ENCODE data around the gene WDR76.
"Not testable (repeated sequence)": the region's sequence is repeated elsewhere in the genome, so short reads cannot be mapped to it uniquely, and the experiment has no call there.

Gene WDR76

DNA sequence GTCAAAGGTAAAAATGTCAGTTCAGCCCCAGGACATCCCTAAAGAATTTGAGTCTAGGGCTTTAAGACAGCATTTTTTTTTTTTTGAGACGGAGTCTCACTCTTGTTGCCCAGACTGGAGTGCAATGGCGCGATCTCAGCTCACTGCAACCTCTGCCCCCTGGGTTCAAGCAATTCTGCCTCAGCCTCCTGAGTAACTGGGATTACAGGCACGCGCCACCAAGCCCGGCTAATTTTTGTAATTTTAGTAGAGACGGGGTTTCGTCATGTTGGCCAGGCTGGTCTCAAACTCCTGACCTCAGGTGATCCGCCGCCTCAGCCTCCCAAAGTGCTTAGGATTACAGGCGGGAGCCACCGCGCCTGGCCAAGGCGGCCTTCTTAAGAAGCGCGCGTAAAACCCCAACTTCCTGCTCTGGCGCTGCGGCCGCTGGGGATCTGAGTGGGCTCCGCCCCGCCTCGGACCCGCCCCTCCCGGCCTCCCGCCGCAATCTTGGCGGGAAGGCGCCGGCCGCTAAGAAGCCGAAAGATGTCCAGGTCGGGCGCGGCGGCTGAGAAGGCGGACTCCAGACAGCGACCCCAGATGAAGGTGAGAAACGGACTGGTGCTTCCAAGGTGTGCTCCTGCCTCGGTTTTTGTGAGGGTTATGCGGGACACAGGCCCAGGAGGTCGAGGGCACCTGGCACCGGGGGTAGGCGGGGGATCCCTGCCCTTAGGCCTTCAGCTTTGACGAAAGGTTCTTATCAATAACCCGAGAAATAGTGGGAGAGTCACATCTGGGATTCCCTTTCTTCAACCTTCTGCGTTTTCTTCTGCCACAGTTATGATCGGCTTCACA is at the start of gene WDR76:
WDR76 (plus strand) TSS at position 495 of the 834 bp plus-strand sequence; CDS start at position 526, 31 bp downstream.
- DNase-seq (ENCODE audit: low read depth): peak; percentile 63

GRCh38 chr15:43777267-43777914 is 49.4 kb upstream of the WDR76 start:
- DNase-seq (ENCODE audit: low read depth): no peak

GRCh38 chr15:43779016-43779415 is 47.8 kb upstream of the WDR76 start:
- DNase-seq (ENCODE audit: low read depth): no peak

DNA sequence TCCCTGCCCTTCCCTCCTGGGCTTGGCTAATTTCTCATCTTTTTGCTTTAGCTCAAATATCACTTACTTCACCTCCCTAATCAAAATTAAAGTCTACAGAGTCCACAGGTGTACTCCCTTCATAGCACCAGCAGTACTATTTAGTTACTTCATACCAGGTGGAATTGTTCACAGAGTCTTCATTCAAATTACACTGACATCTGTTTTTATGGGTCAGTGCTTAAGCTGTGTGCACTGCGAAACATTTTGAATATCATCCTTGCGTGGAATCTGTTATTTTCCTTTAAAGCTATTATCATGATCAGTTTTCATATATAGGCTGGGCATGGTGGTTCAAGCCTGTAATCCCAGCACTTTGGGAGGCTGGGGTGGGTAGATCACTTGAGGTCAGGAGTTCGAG is 37.4 kb upstream of the WDR76 start:
- DNase-seq (ENCODE audit: low read depth): no peak

DNA sequence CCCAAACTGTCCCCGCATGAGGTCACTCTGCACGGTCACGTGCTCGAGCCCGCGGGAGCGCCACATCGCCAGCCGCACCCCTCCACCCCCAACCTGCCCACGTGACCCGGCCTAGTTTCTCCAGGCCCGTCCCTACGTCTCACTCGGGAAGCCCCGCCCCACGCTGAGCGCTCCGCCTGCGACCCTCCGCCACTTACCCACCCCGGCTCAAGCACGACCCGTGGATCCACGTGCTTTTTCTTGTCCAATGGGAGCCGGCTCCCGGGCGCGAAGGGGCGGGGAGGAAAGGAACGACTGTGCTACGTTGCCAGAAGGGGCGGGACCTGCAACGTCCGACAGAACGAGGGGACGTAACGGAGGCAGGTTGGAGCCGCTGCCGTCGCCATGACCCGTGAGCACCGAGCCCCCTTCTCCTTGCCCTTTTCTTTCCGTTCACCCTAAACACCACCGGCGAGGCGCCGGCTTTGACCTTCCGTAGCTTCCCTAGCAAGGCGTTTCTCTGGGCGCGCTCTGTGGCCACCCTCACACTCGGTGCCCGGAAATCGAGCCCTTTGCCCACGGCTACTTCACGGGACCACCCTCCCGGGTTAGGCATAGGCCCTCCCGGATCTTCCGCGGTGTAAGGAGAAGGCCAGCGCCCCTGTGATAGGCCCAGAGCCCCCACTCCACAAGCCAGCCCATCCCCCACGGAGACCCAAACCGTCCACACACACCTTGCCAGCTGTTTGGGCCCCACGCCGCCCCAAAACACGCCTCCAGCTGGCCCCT is 34.6 kb upstream of the WDR76 start, which contains the start of gene SERF2:
SERF2 (plus strand) TSS at position 328 of the 768 bp plus-strand sequence; CDS start at position 385, 57 bp downstream.
- peak; percentile 94 for DNase-seq (ENCODE audit: low read depth)

DNA sequence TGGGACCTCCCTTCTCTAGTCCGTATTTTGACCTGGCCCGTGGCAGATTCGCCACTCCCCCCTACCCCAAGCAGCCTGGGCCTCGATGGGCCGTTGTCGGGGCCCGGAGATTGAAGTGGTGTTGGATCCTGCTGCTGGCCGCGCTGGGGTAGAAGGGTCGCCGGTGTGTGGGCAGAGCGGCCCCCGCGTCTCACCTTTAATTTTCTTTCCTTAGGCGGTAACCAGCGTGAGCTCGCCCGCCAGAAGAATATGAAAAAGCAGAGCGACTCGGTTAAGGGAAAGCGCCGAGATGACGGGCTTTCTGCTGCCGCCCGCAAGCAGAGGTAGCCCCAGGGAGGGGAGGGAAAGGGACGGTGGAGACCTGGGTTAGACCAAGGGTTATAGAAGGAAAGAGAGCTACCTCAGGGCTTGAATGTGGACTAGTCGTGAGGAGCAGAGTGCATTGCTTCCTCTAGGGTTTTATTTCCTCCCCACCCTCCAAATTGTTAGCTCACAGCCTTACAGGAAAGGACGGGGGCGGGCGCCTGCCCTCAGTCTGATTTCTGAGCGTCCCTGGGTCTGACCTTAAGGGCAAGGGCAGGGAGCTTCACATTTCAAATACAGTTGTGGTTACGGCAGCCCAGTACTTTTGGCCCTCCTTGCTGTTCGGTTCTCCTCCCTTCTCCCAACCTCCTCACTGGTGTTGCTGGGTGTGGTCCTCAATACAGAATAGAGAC is 33.9 kb upstream of the WDR76 start:
- DNase-seq (ENCODE audit: low read depth): no peak

DNA sequence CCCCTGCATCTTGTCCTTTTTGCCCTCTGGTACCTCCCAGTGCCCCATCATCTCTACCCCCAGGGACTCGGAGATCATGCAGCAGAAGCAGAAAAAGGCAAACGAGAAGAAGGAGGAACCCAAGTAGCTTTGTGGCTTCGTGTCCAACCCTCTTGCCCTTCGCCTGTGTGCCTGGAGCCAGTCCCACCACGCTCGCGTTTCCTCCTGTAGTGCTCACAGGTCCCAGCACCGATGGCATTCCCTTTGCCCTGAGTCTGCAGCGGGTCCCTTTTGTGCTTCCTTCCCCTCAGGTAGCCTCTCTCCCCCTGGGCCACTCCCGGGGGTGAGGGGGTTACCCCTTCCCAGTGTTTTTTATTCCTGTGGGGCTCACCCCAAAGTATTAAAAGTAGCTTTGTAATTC is 33.2 kb upstream of the WDR76 start:
- no peak for DNase-seq (ENCODE audit: low read depth)

DNA sequence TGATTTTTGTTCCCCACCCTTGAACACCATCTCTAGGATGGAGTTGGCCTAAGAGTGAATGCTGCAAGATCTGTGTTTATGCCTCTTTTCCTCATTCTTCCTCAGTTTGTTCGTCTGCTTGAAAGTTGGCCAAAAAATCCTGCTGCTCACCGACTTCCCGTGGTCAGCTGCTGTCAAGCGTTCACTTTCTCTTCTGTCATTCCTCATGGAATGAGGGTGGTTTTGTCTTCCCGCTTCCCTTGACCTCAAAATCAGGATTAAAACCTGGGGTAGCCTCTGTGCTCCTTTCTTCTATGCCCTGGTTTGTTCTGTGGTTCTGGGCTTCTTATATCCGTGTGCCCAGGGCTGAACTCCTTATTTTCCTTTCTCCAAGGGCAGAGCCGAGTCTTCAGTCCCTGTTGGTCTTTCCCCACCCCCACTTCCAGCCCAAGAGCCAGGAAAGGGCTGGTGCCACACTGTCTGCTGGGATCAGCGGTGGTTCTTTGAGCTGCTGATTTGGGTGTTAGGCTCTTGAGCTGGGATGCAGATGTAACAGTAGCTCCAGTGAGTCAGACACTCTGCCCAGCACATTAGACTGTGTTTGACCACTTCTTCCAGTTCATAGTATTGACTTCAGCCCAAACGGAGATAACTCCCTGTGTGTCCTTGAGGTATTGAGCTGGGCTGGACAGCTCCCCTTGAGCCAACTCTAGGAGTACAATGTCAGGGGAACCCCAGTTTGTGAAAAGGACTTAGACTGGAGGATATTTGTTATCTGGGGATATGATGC is 32.3 kb upstream of the WDR76 start:
- no peak for DNase-seq (ENCODE audit: low read depth)

GRCh38 chr15:43795197-43795596 is 31.6 kb upstream of the WDR76 start:
- DNase-seq (ENCODE audit: low read depth): no peak

DNA sequence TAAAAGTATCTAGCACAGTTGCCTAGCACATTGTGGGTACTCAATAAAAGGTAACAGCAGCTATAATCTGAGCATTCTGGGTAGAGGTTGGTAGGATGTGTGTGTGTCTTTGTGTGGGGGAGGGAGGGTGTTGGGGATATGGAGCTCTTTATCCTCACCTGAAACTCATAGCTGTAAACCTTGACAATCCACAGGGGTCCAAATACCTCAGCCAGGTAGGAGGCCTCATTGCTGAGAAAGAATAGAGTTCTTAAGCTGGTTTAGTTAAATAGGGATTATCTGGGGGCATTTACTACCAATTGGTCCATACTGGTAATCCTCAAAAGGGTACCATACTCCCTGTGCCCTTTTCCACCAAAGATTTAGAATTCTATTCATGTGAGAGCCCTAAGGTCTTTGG is 30.8 kb upstream of the WDR76 start:
- DNase-seq (ENCODE audit: low read depth): no peak

DNA sequence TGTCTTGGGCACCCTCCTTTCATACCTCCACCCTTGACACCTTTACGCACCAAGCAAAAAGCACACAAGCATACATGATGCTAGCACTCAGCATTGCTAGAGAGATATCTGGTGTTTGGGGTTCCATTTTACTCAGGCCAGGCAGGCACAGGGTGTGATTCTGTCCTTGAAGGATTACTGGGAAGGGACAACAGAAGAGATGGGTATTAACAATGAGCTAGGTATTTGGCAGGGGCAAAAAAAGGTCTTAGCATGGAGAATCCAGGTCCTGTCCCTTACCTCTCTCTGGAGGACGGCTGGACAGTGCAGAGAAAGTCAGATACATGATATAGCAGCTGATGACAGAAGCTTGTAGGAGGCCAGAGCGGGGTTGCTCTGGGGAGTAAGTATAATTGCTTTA is 30.2 kb upstream of the WDR76 start:
- DNase-seq (ENCODE audit: low read depth): no peak

DNA sequence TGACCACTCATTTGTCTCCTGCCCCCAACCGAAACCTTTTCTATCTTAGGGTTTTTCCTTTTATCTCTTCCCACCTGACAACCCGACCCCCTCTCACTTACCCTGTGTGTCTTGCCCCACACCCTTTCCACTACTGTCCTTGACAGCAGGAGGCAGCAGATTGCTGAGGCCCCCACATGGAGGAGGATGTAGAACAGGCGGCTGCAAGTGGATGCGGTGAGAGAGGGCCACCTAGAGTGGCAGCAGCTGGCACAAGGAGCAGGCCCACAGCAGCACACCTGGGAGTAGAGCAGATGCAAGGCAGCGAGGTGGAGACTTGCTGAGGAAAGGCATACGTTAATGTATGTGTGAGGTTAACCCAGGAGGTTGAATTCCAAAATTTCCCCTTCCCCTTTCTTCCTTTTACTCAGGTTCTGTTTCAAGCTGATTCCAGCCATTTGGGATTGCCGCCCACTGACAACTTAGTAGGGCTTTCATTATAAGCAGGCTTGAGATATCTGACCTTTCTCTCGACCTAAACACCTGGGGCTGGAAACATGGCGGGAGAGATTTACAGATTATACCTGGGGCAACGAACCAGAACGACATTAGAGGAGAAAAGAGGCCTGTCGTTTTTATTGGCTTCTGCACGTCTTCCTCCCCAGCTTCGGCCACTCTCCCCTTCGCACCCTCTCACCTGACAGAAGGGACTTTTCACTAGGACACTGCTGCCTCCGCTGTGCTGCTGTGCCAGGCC is 27.4 kb upstream of the WDR76 start:
- no peak for DNase-seq (ENCODE audit: low read depth)

GRCh38 chr15:43799945-43800285 is 26.9 kb upstream of the WDR76 start, which contains the start of gene SERINC4:
SERINC4 (minus strand) TSS chr15:43800220; CDS start chr15:43799986, 234 bp downstream.
- no peak for DNase-seq (ENCODE audit: low read depth)

DNA sequence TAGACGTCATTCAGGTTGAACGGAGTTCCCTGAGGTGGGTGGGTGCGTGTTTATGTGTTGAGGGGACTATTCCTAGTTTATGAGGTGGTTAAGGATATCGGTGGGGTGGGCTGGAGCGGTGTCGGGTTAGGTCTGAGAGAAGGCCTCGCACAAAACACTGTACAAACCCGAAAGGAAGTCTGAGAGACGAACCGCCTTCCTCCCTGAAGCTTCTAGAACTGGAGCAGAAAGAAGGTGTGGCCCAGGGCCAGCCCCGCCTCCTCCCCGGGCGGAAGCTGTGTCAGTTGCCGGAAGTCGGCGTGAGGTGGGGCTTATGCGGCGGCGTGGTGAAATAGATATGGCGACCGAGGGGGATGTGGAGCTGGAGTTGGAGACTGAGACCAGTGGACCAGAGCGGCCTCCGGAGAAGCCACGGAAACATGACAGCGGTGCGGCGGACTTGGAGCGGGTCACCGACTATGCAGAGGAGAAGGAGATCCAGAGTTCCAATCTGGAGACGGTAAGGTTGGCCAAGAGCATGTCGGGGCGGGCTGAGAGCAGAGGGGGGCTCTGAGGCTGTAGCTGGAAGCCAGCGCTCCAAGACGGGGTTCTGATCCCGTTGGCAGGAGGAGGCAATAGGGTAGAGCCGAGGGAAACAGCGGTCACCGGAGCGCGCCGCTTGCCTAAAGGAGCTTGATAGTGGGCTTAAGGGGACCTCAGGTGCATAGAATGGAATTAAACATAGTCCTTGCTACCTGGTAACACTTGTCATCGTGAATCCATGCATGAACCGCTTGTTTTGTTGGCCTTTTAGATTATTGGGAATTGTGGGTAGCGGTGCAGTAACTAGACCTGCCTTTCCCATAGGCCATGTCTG is 26.3 kb upstream of the WDR76 start, which contains the start of gene HYPK:
HYPK (plus strand) TSS at position 314 of the 856 bp plus-strand sequence; CDS start at position 338, 24 bp downstream.
- DNase-seq (ENCODE audit: low read depth): no peak

DNA sequence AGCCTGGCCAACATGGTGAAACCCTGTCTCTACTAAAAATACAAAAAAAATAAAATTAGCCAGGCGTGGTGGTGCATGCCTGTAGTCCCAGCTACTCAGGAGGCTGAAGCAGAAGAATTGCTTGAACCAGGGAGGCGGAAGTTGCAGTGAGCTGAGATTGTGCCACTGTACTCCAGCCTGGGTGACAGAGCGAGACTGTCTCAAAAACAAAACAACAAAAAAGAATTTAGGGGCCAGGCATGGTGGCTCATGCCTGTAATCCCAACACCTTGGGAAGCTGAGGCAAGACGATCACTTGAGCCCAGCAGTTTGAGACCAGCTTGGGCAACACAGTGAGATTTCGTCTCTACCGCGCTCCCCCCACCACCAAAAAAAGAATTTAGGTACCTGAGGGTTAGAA is 24.1 kb upstream of the WDR76 start:
- DNase-seq (ENCODE audit: low read depth): not testable (repeated sequence)

DNA sequence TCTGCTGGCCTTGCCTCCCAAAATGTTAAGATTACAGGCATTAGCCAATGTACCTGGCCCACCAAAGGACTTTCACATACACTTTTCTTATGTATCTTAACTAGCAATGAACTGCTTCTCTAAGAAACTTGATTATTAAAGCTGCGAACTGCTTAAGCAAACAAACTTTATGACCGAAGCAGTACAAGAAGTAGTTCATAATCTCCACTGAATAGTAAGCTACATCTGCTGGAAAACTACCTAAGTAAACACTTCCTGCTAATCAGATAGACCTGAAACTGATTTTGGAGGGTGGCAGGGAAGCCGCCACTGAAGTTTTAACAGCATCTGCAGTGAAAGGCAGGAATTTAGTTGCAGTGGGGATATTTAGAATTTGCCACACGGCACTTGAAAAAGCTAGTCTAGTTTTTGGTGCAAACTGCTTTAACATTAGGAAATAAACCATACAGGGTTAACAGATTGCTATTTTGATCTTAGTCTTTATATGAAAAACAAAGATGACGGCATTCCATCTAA is 18.3 kb upstream of the WDR76 start:
- DNase-seq (ENCODE audit: low read depth): no peak

DNA sequence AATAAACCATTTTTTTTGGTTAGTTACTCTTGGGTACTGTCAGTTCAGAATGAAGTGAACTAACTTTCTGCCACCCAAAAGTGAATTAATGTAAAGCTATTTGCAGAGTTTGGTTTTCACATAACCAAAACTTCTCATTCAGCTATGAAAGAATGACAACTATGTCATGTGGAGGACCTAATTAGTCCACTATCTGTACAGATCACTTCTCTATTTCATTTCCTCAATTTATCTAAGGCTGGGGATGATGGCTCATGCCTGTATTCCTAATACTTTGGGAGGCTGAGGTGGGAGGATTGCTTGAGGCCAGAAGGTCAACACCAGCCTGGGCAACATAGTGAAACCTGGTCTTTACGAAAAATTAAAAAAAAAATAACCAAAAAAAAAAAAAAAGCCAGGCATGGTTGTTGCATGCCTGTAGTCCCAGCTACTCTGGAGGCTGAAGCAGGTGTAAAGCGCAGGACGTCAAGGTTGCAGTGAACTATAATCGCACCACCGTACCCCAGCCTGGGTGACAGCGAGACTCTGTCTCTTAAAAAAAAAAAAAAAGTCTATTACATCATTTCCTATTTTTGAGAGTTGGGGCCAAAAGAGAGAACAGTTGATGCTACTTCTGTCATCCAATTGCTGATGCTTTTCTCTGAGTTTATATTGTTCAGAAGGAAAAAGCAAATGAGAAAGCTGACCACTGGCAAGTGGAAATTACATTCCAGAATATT is 17.7 kb upstream of the WDR76 start:
- no peak for DNase-seq (ENCODE audit: low read depth)

DNA sequence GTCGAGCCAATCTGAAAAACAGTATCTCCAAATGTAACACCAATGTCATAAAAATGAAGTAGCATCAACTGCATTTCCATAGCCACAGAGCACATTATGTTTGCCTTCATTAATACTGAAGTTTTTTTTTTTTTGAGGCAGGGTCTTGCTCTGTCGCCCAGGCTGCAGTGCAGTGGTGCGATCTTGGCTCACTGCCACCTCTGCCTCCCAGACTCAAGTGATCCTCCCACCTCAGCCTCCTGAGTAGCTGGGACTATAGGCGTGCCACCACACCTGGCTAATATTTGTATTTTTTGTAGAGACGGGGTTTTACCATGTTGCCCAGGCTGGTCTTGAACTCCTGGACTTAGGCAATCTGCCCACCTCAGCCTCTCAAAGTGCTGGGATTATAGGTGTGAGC is 11.7 kb upstream of the WDR76 start:
- not testable (repeated sequence) for DNase-seq (ENCODE audit: low read depth)
